Measurements from ENCODE around the gene STATH. TPM values are rescaled to one million over a fixed set of nuclear protein-coding genes. Genes with fewer than 3 reads are reported as not detected.

STATH gene
- total RNA-seq = not detected

GRCh38 chr4:69995526-69996016 lies at the start of gene STATH:
TSS of gene STATH (plus strand) at chr4:69995966. CDS start at chr4:69998438, 2,472 bp downstream.
- ATAC-seq (no peak), DNase-seq (ENCODE audit: low spot score) (no peak)
- Mint-ChIP-seq H3K4me1 (ENCODE audit: low read depth in 2 of 2) (no peaks in the 10 kb centered on the region), H3K9me3 (no peaks in the 10 kb centered on the region), H3K36me3 (no peaks in the 10 kb centered on the region), H3K4me3 (no peak within 1 kb of the TSS), H3K27me3 (no peaks in the 10 kb centered on the region), H3K27ac (no peak within 1 kb of the TSS)

DNA sequence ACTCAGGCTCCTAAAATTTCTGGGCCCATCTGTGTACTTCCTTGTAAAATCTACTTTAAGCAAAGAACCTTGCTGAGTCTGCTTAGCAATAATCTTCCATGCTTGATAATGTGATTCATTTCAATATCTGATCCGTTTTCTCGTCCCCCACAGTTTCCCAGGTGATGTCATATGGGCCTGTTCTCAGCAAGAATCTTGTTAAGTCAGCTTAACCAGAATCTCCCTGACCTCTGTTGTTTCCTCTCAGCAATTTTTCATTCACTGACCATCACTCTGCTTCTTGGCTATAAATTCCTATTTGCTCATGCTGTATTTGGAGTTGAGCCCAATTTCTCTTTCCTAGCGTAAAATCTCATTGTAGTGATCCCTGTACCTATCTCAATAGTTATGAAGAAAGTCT lies 44.2 kb upstream of the STATH start:
- no peaks in the 10 kb centered on the region for H3K36me3 Mint-ChIP-seq
- no peaks in the 10 kb centered on the region for H3K27me3 Mint-ChIP-seq
- no peak overlapping the region for H3K27ac Mint-ChIP-seq
- H3K9me3 Mint-ChIP-seq = peaks cover 6% of the 10 kb centered on the region
- DNase-seq (ENCODE audit: low spot score) (no peak), ATAC-seq (no peak)
- no peaks in the 10 kb centered on the region for H3K4me1 Mint-ChIP-seq (ENCODE audit: low read depth in 2 of 2)
- no peak overlapping the region for H3K4me3 Mint-ChIP-seq

DNA sequence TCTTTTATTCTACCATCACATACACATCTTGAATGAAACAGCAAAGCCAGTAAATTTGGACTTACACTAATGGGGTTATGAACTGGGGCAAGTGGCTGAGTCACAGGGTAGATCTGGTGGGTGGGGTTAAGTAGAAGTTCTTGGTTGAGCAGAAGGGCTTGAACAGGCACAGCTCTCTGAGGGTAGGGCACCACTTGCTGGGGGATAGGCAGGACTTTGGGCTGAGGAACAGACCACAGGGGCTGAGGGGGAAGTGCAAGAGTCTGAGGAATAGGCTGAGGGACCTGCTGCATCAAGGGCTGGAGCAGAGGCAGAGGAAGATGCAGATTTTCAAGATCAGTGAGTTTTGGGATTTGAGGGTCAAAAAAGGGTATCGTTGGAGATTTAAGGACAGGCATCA lies 38.6 kb upstream of the STATH start:
- DNase-seq (ENCODE audit: low spot score) (no peak), ATAC-seq (no peak)
- Mint-ChIP-seq H3K36me3 (no peaks in the 10 kb centered on the region), H3K27ac (no peak overlapping the region), H3K27me3 (no peaks in the 10 kb centered on the region), H3K9me3 (peaks cover 6% of the 10 kb centered on the region), H3K4me3 (no peak overlapping the region), H3K4me1 (ENCODE audit: low read depth in 2 of 2) (no peaks in the 10 kb centered on the region)

DNA sequence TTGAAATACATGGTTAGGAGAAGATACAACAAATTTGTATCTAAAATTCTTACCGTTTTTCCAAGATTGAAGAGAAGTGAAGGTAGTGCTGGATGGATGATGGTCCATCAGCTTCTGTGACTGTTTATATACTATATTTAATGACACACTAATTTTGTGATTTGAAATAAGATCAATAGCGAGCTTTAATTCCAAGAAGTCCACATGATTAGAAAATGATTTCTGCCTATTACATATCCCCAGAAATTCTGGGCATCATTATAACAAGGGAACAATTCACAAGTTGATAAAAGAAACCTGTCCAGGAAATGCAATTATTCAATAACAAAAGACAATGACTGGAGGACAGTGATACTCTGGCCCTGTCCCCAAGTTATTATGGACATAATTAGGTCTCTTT lies 30.1 kb upstream of the STATH start, which contains the start of gene CSN2:
CSN2 (minus strand) TSS at position 101 of the 400 bp plus-strand sequence. CDS start 4,733 bp downstream, outside the sequence.
- Mint-ChIP-seq H3K4me1 (ENCODE audit: low read depth in 2 of 2) (no peaks in the 10 kb centered on the region), H3K36me3 (no peaks in the 10 kb centered on the region), H3K9me3 (peaks cover 9% of the 10 kb centered on the region), H3K27me3 (no peaks in the 10 kb centered on the region), H3K27ac (no peak within 1 kb of the TSS), H3K4me3 (no peak within 1 kb of the TSS)
- no peak for DNase-seq (ENCODE audit: low spot score)
- ATAC-seq = no peak

DNA sequence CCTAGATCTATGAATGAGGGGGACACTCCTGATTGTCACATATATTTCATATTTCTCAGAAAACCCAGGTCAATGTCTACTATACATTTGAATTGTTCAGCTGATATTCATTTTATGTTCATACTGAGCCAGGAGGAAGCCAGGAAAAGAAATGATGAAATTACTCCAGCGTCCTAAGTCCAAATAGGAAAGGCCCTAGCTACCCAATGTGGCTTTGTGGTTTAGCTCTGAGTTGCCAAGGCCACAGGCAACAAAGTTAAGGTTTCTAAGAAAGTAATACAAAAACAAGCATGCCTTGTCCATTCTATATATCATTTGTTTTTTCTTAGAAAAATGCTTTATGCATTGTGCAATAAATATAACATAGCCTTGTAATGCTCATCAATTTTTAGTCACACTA lies 25.7 kb upstream of the STATH start:
- Mint-ChIP-seq H3K9me3 (peaks cover 6% of the 10 kb centered on the region), H3K4me1 (ENCODE audit: low read depth in 2 of 2) (no peaks in the 10 kb centered on the region), H3K27me3 (no peaks in the 10 kb centered on the region), H3K27ac (no peak overlapping the region), H3K36me3 (no peaks in the 10 kb centered on the region), H3K4me3 (no peak overlapping the region)
- ATAC-seq (no peak), DNase-seq (ENCODE audit: low spot score) (no peak)

DNA sequence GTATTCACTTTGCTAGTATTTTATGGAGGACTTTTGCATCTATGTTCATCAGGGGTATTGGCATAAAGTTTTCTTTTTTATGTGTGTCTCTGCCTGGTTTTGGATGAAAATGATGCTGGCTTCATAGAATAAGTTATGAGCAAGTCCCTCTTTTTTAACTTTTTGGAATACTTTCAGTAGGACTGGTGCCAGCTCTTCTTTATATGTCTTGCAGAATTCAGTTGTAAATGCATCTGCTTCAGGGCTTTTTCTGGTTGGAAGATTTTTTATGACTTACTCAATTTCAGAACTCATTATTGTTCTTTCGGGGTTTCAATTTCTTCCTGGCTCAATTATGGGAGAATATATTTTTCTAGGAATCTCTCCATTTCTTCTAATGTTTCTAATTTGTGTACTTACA lies 21.1 kb upstream of the STATH start:
- Mint-ChIP-seq H3K27ac (no peak overlapping the region), H3K4me1 (ENCODE audit: low read depth in 2 of 2) (no peaks in the 10 kb centered on the region), H3K36me3 (no peaks in the 10 kb centered on the region), H3K9me3 (no peaks in the 10 kb centered on the region), H3K27me3 (no peaks in the 10 kb centered on the region), H3K4me3 (no peak overlapping the region)
- ATAC-seq = no peak
- no peak for DNase-seq (ENCODE audit: low spot score)

DNA sequence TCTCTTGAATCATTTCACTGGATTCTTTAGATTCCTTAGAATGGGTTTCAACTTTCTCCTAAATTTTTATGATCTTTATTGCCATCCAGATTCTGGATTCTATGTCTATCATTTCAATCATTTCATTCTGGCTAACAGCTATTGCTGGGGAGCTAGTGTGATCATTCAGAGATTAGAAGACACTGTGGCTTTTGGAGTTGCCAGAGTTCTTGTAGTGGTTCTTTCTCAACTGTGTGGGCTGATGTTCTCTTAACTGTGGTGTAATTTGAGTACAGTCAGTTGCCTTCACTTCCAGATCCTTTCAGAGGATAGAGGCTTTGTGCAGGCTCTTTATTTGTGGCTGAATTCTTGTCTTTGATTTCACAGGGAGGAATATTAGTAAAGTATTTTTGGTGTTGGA lies 18.2 kb upstream of the STATH start:
- no peaks in the 10 kb centered on the region for H3K36me3 Mint-ChIP-seq
- DNase-seq (ENCODE audit: low spot score) (no peak), ATAC-seq (no peak)
- no peaks in the 10 kb centered on the region for H3K4me1 Mint-ChIP-seq (ENCODE audit: low read depth in 2 of 2)
- no peaks in the 10 kb centered on the region for H3K27me3 Mint-ChIP-seq
- H3K9me3 Mint-ChIP-seq = no peaks in the 10 kb centered on the region
- H3K4me3 Mint-ChIP-seq = no peak overlapping the region
- H3K27ac Mint-ChIP-seq = no peak overlapping the region

GRCh38 chr4:69984030-69984443 lies 11.7 kb upstream of the STATH start:
- H3K9me3 Mint-ChIP-seq = no peaks in the 10 kb centered on the region
- no peak overlapping the region for H3K4me3 Mint-ChIP-seq
- no peak overlapping the region for H3K27ac Mint-ChIP-seq
- no peaks in the 10 kb centered on the region for H3K36me3 Mint-ChIP-seq
- ATAC-seq = no peak
- no peak for DNase-seq (ENCODE audit: low spot score)
- no peaks in the 10 kb centered on the region for H3K4me1 Mint-ChIP-seq (ENCODE audit: low read depth in 2 of 2)
- H3K27me3 Mint-ChIP-seq = no peaks in the 10 kb centered on the region

DNA sequence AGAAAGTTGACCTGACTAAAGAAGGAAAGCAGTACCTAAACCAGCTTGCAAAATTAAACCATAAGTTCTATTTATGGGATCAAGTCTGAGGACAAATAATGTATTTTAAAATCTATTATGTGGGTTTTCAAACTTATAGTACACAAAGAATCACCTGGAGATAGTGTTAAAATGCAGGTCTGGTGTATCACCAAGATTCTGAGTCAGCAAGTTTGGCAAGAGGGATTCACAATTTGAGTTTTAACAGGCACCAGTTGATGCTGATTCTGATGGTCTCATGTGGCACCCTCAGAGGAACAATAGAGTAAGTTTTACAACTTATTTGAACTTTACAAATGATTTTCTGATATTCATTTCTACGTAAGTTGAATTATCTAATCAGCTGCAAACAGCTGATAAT lies 9.1 kb upstream of the STATH start:
- ATAC-seq = no peak
- no peaks in the 10 kb centered on the region for H3K4me1 Mint-ChIP-seq (ENCODE audit: low read depth in 2 of 2)
- no peaks in the 10 kb centered on the region for H3K36me3 Mint-ChIP-seq
- H3K4me3 Mint-ChIP-seq = no peak overlapping the region
- no peaks in the 10 kb centered on the region for H3K9me3 Mint-ChIP-seq
- H3K27ac Mint-ChIP-seq = no peak overlapping the region
- no peak for DNase-seq (ENCODE audit: low spot score)
- no peaks in the 10 kb centered on the region for H3K27me3 Mint-ChIP-seq

GRCh38 chr4:69991016-69991415 lies 4.8 kb upstream of the STATH start:
- DNase-seq (ENCODE audit: low spot score) (no peak), ATAC-seq (no peak)
- Mint-ChIP-seq H3K27ac (no peak overlapping the region), H3K9me3 (no peaks in the 10 kb centered on the region), H3K4me3 (no peak overlapping the region), H3K4me1 (ENCODE audit: low read depth in 2 of 2) (no peaks in the 10 kb centered on the region), H3K27me3 (no peaks in the 10 kb centered on the region), H3K36me3 (no peaks in the 10 kb centered on the region)

- no peak overlapping the region for H3K27ac Mint-ChIP-seq
- no peaks in the 10 kb centered on the region for H3K9me3 Mint-ChIP-seq
- H3K4me3 Mint-ChIP-seq = no peak overlapping the region
- no peaks in the 10 kb centered on the region for H3K4me1 Mint-ChIP-seq (ENCODE audit: low read depth in 2 of 2)
- H3K36me3 Mint-ChIP-seq = no peaks in the 10 kb centered on the region
- no peak for DNase-seq (ENCODE audit: low spot score)
- H3K27me3 Mint-ChIP-seq = no peaks in the 10 kb centered on the region
- ATAC-seq = no peak
Observed at GRCh38 chr4:69994782-69995181, 984 bp upstream of the STATH start.

GRCh38 chr4:69999420-69999819 lies 3.7 kb downstream of the STATH start:
- Mint-ChIP-seq H3K27ac (no peak overlapping the region), H3K4me3 (no peak overlapping the region), H3K27me3 (no peaks in the 10 kb centered on the region), H3K4me1 (ENCODE audit: low read depth in 2 of 2) (no peaks in the 10 kb centered on the region), H3K36me3 (no peaks in the 10 kb centered on the region), H3K9me3 (no peaks in the 10 kb centered on the region)
- ATAC-seq (no peak), DNase-seq (ENCODE audit: low spot score) (no peak)

GRCh38 chr4:70000711-70001110 lies 4.9 kb downstream of the STATH start:
- no peak overlapping the region for H3K4me3 Mint-ChIP-seq
- no peaks in the 10 kb centered on the region for H3K4me1 Mint-ChIP-seq (ENCODE audit: low read depth in 2 of 2)
- no peak overlapping the region for H3K27ac Mint-ChIP-seq
- H3K9me3 Mint-ChIP-seq = no peaks in the 10 kb centered on the region
- DNase-seq (ENCODE audit: low spot score) (no peak), ATAC-seq (no peak)
- H3K36me3 Mint-ChIP-seq = no peaks in the 10 kb centered on the region
- H3K27me3 Mint-ChIP-seq = no peaks in the 10 kb centered on the region

DNA sequence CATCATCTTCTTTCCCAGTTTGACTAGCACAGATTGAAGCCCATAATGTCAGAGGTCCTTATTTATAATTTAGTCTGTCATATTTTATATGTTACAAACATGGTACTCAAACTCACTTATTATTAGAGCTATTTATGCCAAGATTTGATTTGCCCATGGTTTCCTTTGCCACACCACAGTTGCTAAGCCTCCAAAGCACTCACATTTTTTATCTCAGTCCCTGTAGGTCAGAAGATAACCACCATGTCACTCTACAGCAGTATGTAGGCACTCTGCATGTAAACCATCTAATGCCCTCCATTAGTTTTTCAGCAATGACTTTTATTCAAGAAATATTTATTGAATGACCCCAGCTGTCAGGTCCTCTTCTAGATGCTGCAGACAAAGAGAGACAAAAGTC lies 6.7 kb downstream of the STATH start:
- H3K4me3 Mint-ChIP-seq = no peak overlapping the region
- H3K9me3 Mint-ChIP-seq = no peaks in the 10 kb centered on the region

GRCh38 chr4:70008771-70009170 lies 13.0 kb downstream of the STATH start:
- ATAC-seq = no peak
- peaks cover 5% of the 10 kb centered on the region for H3K9me3 Mint-ChIP-seq
- no peaks in the 10 kb centered on the region for H3K4me1 Mint-ChIP-seq (ENCODE audit: low read depth in 2 of 2)
- H3K27me3 Mint-ChIP-seq = no peaks in the 10 kb centered on the region
- H3K4me3 Mint-ChIP-seq = no peak overlapping the region
- H3K36me3 Mint-ChIP-seq = no peaks in the 10 kb centered on the region
- DNase-seq (ENCODE audit: low spot score) = no peak
- no peak overlapping the region for H3K27ac Mint-ChIP-seq

More for the DNA sequence above, 6.7 kb downstream of the STATH start:
- Mint-ChIP-seq H3K36me3 (no peaks in the 10 kb centered on the region), H3K27me3 (no peaks in the 10 kb centered on the region), H3K27ac (no peak overlapping the region), H3K4me1 (ENCODE audit: low read depth in 2 of 2) (no peaks in the 10 kb centered on the region)
- ATAC-seq (no peak), DNase-seq (ENCODE audit: low spot score) (no peak)

All from natural killer cell treated with Interleukin-12 subunit alpha and Interleukin-12 subunit beta and Interleukin-15 and Interleukin-18, amount 100 ng/mL, for 72 hours (primary cell).